ENCODE results near the gene OR8J3.

DNA sequence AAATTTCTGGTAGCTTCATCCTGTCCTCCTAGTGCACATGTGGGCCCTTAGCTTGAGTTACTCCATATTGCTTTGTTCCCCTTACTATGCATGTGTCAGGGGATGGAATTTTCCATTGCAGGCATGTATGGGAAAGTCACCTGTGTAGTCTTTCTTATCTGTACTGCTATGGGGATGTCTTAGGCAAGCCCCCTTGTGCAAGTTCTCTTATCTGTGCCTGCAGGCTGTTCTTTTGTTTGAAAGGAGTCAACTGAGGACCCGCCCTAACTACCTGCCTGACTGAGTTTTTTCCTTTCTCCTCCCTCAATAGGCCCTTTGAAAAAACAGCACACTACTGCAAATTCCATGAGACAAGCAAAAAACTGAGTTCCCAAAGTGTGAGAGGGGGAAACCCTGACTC lies 11.4 kb upstream of the OR8J3 start:
- TF ChIP-seq POLR2A (IDR thresholded peaks at IDR 0.05) (no peak), POLR2AphosphoS5 (IDR thresholded peaks at IDR 0.05) (no peak)
- TF ChIP-seq, protein P1, sequence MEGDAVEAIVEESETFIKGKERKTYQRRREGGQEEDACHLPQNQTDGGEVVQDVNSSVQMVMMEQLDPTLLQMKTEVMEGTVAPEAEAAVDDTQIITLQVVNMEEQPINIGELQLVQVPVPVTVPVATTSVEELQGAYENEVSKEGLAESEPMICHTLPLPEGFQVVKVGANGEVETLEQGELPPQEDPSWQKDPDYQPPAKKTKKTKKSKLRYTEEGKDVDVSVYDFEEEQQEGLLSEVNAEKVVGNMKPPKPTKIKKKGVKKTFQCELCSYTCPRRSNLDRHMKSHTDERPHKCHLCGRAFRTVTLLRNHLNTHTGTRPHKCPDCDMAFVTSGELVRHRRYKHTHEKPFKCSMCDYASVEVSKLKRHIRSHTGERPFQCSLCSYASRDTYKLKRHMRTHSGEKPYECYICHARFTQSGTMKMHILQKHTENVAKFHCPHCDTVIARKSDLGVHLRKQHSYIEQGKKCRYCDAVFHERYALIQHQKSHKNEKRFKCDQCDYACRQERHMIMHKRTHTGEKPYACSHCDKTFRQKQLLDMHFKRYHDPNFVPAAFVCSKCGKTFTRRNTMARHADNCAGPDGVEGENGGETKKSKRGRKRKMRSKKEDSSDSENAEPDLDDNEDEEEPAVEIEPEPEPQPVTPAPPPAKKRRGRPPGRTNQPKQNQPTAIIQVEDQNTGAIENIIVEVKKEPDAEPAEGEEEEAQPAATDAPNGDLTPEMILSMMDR (IDR thresholded peaks at IDR 0.05): no peak

All from stomach (tissue), 4 donors.